WTC11 (cell line): ENCODE results near the gene COL4A2. TPM values are rescaled to one million over a fixed set of nuclear protein-coding genes. Genes with fewer than 3 reads are reported as not detected.

Source experiments
- ATAC-seq: fragments of 200-7000 bp; cut with Tn5 transposase; 2 replicates; pipeline ENCODE4 v1.10.0; 2021; ENCODE audit warnings: mild to moderate bottlenecking, moderate library complexity
- CTCF ChIA-PET: fragments of 300-600 bp; sonication (Branson Sonifier 250); formaldehyde crosslinking; loops from one replicate; lab custom pipeline; 2021; ENCODE audit warnings: antibody characterized with exemption; lab: Charles Lee
- POLR2A ChIA-PET: fragments of 350-600 bp; sonication (Branson Sonifier 250); formaldehyde crosslinking; loops from one replicate; lab custom pipeline; 2021; ENCODE audit warnings: antibody characterized with exemption; lab: Charles Lee
- DNase-seq: peaks from one replicate; pipeline ENCODE4 v3.0.0; 2021; ENCODE audit warnings: low spot score
- H3K27ac Mint-ChIP-seq: 2 replicates; pipeline ENCODE4 v1.8.0; 2021; ENCODE audit warnings: mixed read lengths
- H3K27me3 Mint-ChIP-seq: 2 replicates; pipeline ENCODE4 v1.8.0; 2021; ENCODE audit warnings: low read depth, mild to moderate bottlenecking, moderate library complexity, mixed read lengths
- H3K36me3 Mint-ChIP-seq: 2 replicates; pipeline ENCODE4 v1.8.0; 2021; ENCODE audit warnings: mixed read lengths
- H3K4me1 Mint-ChIP-seq: 2 replicates; pipeline ENCODE4 v1.8.0; 2022; ENCODE audit warnings: mixed read lengths
- H3K4me3 Mint-ChIP-seq: 2 replicates; pipeline ENCODE4 v1.8.0; 2021; ENCODE audit warnings: mild to moderate bottlenecking, moderate library complexity, mixed read lengths
- H3K9me3 Mint-ChIP-seq: 2 replicates; pipeline ENCODE4 v1.8.0; 2021; ENCODE audit warnings: mixed read lengths
- AR ChIP-seq: fragments of 250-450 bp; sonication (Bioruptor Pico); IDR thresholded peaks from 2 replicates; pipeline ENCODE4 v1.9.0; 2021; ENCODE audit warnings: mild to moderate bottlenecking
- CBFB ChIP-seq: sonication (generic); formaldehyde crosslinking; IDR thresholded peaks from 2 replicates; pipeline ENCODE4 v1.8.1; 2022; ENCODE audit warnings: mild to moderate bottlenecking, low read depth, missing genetic modification reagents
- FOXK1 ChIP-seq: sonication (generic); formaldehyde crosslinking; IDR thresholded peaks from 2 replicates; pipeline ENCODE4 v1.8.0; 2022; ENCODE audit warnings: mild to moderate bottlenecking, moderate library complexity, missing genetic modification reagents
- GTF2I ChIP-seq: fragments of 250-450 bp; sonication (Bioruptor Pico); conservative IDR thresholded peaks from 2 replicates; pipeline ENCODE4 v1.4.0; 2021; ENCODE audit warnings: mild to moderate bottlenecking
- KAT7 ChIP-seq: sonication (generic); formaldehyde crosslinking; IDR thresholded peaks from 2 replicates; pipeline ENCODE4 v1.8.1; 2023; ENCODE audit warnings: missing genetic modification reagents, mild to moderate bottlenecking, borderline replicate concordance
- NR2C2 ChIP-seq: sonication (generic); formaldehyde crosslinking; IDR thresholded peaks from 2 replicates; pipeline ENCODE4 v1.8.0; 2022; ENCODE audit warnings: mild to moderate bottlenecking, missing genetic modification reagents
- PRDM15 ChIP-seq: sonication (generic); formaldehyde crosslinking; IDR thresholded peaks from 2 replicates; pipeline ENCODE4 v1.8.0; 2022; ENCODE audit warnings: missing genetic modification reagents
- RELA ChIP-seq: sonication (generic); formaldehyde crosslinking; IDR thresholded peaks from 2 replicates; pipeline ENCODE4 v1.8.1; 2022; ENCODE audit warnings: missing genetic modification reagents, mild to moderate bottlenecking, borderline replicate concordance
- TP53 ChIP-seq: sonication (generic); formaldehyde crosslinking; IDR thresholded peaks from 2 replicates; pipeline ENCODE4 v1.8.1; 2023; ENCODE audit warnings: mild to moderate bottlenecking, missing genetic modification reagents
- total RNA-seq: library from RNA; stranded (reverse); gene quantifications from 3 replicates; pipeline ENCODE4 v1.2.3, GENCODE V29; 2021
- TF ChIP-seq, protein P1 (sequence below): fragments of 250-450 bp; sonication (Bioruptor Pico); IDR thresholded peaks from 2 replicates; pipeline ENCODE4 v1.9.0; 2021; ENCODE audit warnings: mild to moderate bottlenecking, borderline replicate concordance
- TF ChIP-seq, protein P2 (sequence below): fragments of 250-450 bp; sonication (Bioruptor Pico); IDR thresholded peaks from 2 replicates; pipeline ENCODE4 v1.8.0; 2021; ENCODE audit warnings: mild to moderate bottlenecking
- TF ChIP-seq, protein P3 (sequence below): fragments of 250-450 bp; sonication (Bioruptor Pico); IDR thresholded peaks from 2 replicates; pipeline ENCODE4 v2.1.2; 2022; ENCODE audit warnings: mild to moderate bottlenecking, moderate library complexity

COL4A2 gene
- total RNA-seq, 1 experiment from 2014 or later: 109 TPM

DNA sequence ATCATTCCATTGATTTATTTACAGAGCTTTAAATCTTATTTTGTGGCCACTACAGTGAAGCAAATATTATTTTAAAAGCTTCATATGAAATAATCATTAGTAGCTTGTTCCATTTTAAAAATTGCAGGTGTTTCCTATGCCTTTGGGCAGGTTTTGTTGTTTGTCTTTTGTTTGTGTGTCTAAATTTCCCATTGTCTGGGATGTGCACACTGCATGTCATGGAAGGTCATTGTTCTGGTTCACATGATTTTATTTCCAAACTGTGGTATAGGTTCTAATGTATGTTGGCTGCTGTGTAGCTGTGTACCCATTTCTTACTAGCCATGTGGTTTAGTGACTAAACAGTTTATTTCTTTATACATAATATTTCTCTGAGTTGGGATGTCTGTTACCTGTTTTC is 65.6 kb downstream of the COL4A2 start (continued):
- TF ChIP-seq PRDM15 (CRISPR knock-in tag) (no peak), CBFB (CRISPR knock-in tag) (no peak), FOXK1 (CRISPR knock-in tag) (no peak)
- TF ChIP-seq, protein P1, sequence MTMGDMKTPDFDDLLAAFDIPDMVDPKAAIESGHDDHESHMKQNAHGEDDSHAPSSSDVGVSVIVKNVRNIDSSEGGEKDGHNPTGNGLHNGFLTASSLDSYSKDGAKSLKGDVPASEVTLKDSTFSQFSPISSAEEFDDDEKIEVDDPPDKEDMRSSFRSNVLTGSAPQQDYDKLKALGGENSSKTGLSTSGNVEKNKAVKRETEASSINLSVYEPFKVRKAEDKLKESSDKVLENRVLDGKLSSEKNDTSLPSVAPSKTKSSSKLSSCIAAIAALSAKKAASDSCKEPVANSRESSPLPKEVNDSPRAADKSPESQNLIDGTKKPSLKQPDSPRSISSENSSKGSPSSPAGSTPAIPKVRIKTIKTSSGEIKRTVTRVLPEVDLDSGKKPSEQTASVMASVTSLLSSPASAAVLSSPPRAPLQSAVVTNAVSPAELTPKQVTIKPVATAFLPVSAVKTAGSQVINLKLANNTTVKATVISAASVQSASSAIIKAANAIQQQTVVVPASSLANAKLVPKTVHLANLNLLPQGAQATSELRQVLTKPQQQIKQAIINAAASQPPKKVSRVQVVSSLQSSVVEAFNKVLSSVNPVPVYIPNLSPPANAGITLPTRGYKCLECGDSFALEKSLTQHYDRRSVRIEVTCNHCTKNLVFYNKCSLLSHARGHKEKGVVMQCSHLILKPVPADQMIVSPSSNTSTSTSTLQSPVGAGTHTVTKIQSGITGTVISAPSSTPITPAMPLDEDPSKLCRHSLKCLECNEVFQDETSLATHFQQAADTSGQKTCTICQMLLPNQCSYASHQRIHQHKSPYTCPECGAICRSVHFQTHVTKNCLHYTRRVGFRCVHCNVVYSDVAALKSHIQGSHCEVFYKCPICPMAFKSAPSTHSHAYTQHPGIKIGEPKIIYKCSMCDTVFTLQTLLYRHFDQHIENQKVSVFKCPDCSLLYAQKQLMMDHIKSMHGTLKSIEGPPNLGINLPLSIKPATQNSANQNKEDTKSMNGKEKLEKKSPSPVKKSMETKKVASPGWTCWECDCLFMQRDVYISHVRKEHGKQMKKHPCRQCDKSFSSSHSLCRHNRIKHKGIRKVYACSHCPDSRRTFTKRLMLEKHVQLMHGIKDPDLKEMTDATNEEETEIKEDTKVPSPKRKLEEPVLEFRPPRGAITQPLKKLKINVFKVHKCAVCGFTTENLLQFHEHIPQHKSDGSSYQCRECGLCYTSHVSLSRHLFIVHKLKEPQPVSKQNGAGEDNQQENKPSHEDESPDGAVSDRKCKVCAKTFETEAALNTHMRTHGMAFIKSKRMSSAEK: no peak
- TF ChIP-seq, protein P2, sequence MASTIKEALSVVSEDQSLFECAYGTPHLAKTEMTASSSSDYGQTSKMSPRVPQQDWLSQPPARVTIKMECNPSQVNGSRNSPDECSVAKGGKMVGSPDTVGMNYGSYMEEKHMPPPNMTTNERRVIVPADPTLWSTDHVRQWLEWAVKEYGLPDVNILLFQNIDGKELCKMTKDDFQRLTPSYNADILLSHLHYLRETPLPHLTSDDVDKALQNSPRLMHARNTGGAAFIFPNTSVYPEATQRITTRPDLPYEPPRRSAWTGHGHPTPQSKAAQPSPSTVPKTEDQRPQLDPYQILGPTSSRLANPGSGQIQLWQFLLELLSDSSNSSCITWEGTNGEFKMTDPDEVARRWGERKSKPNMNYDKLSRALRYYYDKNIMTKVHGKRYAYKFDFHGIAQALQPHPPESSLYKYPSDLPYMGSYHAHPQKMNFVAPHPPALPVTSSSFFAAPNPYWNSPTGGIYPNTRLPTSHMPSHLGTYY (CRISPR knock-in tag): no peak
- TF ChIP-seq, protein P3, sequence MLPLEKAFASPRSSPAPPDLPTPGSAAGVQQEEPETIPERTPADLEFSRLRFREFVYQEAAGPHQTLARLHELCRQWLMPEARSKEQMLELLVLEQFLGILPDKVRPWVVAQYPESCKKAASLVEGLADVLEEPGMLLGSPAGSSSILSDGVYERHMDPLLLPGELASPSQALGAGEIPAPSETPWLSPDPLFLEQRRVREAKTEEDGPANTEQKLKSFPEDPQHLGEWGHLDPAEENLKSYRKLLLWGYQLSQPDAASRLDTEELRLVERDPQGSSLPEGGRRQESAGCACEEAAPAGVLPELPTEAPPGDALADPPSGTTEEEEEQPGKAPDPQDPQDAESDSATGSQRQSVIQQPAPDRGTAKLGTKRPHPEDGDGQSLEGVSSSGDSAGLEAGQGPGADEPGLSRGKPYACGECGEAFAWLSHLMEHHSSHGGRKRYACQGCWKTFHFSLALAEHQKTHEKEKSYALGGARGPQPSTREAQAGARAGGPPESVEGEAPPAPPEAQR (CRISPR knock-in tag): no peak

GRCh38 chr13:110373617-110374016 is 66.5 kb downstream of the COL4A2 start:
- no peak for ATAC-seq
- TF ChIP-seq NR2C2 (CRISPR knock-in tag) (no peak), RELA (CRISPR knock-in tag) (no peak), KAT7 (CRISPR knock-in tag) (no peak), AR (CRISPR knock-in tag) (no peak), TP53 (CRISPR knock-in tag) (no peak), GTF2I (CRISPR knock-in tag) (no peak)
- no peak overlapping the region for H3K27ac Mint-ChIP-seq
- ChIA-PET CTCF (interaction anchor here (7.0 kb wide), 1 partner anchor 10 kb away, joined by 33 read pairs; no protein-coding TSS in a partner anchor), POLR2A (no interaction called here)
- no peaks in the 10 kb centered on the region for H3K36me3 Mint-ChIP-seq
- no peaks in the 10 kb centered on the region for H3K9me3 Mint-ChIP-seq
- DNase-seq: no peak
- no peak overlapping the region for H3K4me3 Mint-ChIP-seq
- peaks cover 5% of the 10 kb centered on the region for H3K27me3 Mint-ChIP-seq
- H3K4me1 Mint-ChIP-seq: peaks cover 8% of the 10 kb centered on the region
